CD4-positive, alpha-beta T cell treated with Interleukin-4 for 4 hours (primary cell): ENCODE data around the gene ACTN4.

Experiments
- DNase-seq: peaks from one replicate; pipeline ENCODE4 v3.0.0-alpha.2; 2020

The ACTN4 gene

GRCh38 chr19:38712161-38712748 lies 64.8 kb downstream of the ACTN4 start:
- no peak for DNase-seq

GRCh38 chr19:38713227-38713649 lies 65.8 kb downstream of the ACTN4 start:
- DNase-seq = no peak

GRCh38 chr19:38713865-38714264 lies 66.4 kb downstream of the ACTN4 start:
- no peak for DNase-seq

GRCh38 chr19:38714354-38714778 lies 66.9 kb downstream of the ACTN4 start:
- DNase-seq = no peak

GRCh38 chr19:38715555-38715954 lies 68.1 kb downstream of the ACTN4 start:
- no peak for DNase-seq

GRCh38 chr19:38717051-38717450 lies 69.6 kb downstream of the ACTN4 start:
- no peak for DNase-seq

GRCh38 chr19:38717855-38718254 lies 70.4 kb downstream of the ACTN4 start:
- DNase-seq = no peak

- DNase-seq = no peak
Observed at GRCh38 chr19:38718747-38719543, 71.5 kb downstream of the ACTN4 start.

- DNase-seq = no peak
Observed at GRCh38 chr19:38719761-38720558, 72.5 kb downstream of the ACTN4 start.

GRCh38 chr19:38720559-38721236 lies 73.2 kb downstream of the ACTN4 start:
- DNase-seq = no peak

GRCh38 chr19:38721496-38721895 lies 74.0 kb downstream of the ACTN4 start:
- no peak for DNase-seq

GRCh38 chr19:38721979-38722773 lies 74.7 kb downstream of the ACTN4 start:
- DNase-seq = no peak

- DNase-seq = no peak
Observed at GRCh38 chr19:38722947-38723605, 75.6 kb downstream of the ACTN4 start.

- DNase-seq = no peak
Observed at GRCh38 chr19:38723606-38723965, 76.1 kb downstream of the ACTN4 start.

- no peak for DNase-seq
Observed at GRCh38 chr19:38723990-38724854, 76.8 kb downstream of the ACTN4 start.

GRCh38 chr19:38725469-38726283 lies 78.2 kb downstream of the ACTN4 start:
- no peak for DNase-seq

- DNase-seq = no peak
Observed at GRCh38 chr19:38726284-38726673, 78.8 kb downstream of the ACTN4 start.

- DNase-seq = peak; percentile 19
Observed at GRCh38 chr19:38726761-38727301, 79.4 kb downstream of the ACTN4 start.

- no peak for DNase-seq
Observed at GRCh38 chr19:38727306-38727867, 79.9 kb downstream of the ACTN4 start.
